Measurements from ENCODE around the gene GAST. TPM values are rescaled to one million over a fixed set of nuclear protein-coding genes. Genes with fewer than 3 reads are reported as not detected.

GAST gene
- total and polyA plus RNA-seq, 2 of the 13 experiments (the other 11 are each of a cell fraction or from before 2014, with no cell fraction given) = 0.32 to 0.42 TPM

DNA sequence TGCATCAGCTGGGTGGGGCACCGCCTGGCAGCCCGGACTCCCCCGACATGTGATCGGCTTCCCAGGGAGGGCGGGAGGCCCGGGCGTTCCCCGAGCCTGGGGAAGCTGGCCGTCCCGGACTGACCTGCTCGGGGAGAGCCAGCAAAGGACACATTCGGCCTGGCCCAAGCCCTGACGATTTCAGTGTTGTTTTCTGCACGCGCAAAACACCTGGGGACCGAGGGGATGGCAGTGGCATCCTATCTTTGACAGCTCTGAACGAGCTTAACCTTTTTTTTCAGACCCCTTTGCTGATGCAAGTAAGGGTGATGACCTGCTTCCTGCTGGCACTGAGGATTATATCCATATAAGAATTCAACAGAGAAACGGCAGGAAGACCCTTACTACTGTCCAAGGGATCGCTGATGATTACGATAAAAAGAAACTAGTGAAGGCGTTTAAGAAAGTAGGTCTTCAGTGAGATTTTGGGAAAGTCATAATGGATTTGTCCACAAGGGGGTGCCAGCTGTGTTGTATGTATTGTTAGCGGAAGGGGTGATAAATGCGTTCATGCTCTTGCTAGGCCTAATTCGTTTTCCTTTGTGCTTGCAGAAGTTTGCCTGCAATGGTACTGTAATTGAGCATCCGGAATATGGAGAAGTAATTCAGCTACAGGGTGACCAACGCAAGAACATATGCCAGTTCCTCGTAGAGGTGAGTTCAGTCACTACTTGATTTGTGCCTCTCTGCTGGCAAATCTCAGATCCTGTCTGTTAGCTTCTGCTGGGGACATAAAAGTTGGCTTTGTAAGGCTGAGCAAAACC lies 22.4 kb upstream of the GAST start (continued):
- TF ChIP-seq, protein P1, sequence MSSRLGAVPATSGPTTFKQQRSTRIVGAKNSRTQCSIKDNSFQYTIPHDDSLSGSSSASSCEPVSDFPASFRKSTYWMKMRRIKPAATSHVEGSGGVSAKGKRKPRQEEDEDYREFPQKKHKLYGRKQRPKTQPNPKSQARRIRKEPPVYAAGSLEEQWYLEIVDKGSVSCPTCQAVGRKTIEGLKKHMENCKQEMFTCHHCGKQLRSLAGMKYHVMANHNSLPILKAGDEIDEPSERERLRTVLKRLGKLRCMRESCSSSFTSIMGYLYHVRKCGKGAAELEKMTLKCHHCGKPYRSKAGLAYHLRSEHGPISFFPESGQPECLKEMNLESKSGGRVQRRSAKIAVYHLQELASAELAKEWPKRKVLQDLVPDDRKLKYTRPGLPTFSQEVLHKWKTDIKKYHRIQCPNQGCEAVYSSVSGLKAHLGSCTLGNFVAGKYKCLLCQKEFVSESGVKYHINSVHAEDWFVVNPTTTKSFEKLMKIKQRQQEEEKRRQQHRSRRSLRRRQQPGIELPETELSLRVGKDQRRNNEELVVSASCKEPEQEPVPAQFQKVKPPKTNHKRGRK (CRISPR knock-in tag; IDR thresholded peaks at IDR 0.05) = peak; percentile 13; the same call in 1 of the 2 replicates
- TF ChIP-seq ZNF232 (CRISPR knock-in tag; IDR thresholded peaks at IDR 0.05; ENCODE audit: borderline replicate concordance) = peak; percentile 8; the same call in 1 of the 2 replicates
- TF ChIP-seq MAZ (IDR thresholded peaks at IDR 0.05; ENCODE audit: borderline replicate concordance, low read depth, low read length) = no peak
- TF ChIP-seq MAZ (CRISPR knock-in tag; IDR thresholded peaks at IDR 0.05; ENCODE audit: low read depth) = no peak; the same call in 1 of the 2 replicates
- TF ChIP-seq, protein P2, sequence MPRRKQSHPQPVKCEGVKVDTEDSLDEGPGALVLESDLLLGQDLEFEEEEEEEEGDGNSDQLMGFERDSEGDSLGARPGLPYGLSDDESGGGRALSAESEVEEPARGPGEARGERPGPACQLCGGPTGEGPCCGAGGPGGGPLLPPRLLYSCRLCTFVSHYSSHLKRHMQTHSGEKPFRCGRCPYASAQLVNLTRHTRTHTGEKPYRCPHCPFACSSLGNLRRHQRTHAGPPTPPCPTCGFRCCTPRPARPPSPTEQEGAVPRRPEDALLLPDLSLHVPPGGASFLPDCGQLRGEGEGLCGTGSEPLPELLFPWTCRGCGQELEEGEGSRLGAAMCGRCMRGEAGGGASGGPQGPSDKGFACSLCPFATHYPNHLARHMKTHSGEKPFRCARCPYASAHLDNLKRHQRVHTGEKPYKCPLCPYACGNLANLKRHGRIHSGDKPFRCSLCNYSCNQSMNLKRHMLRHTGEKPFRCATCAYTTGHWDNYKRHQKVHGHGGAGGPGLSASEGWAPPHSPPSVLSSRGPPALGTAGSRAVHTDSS (CRISPR knock-in tag; conservative IDR thresholded peaks at IDR 0.05) = no peak
- peak; percentile 63; the same call in 1 of the 2 replicates for TF ChIP-seq MBD4 (IDR thresholded peaks at IDR 0.05; ENCODE audit: borderline replicate concordance, low read length)
- TF ChIP-seq, protein P3, sequence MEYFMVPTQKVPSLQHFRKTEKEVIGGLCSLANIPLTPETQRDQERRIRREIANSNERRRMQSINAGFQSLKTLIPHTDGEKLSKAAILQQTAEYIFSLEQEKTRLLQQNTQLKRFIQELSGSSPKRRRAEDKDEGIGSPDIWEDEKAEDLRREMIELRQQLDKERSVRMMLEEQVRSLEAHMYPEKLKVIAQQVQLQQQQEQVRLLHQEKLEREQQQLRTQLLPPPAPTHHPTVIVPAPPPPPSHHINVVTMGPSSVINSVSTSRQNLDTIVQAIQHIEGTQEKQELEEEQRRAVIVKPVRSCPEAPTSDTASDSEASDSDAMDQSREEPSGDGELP (IDR thresholded peaks at IDR 0.05; ENCODE audit: borderline replicate concordance, low read depth) = peak; percentile 98
- TF ChIP-seq ZNF121 (CRISPR knock-in tag; IDR thresholded peaks at IDR 0.05) = no peak
- no peak for TF ChIP-seq HDAC6 (IDR thresholded peaks at IDR 0.05; ENCODE audit: low read depth, low read length)
- TF ChIP-seq, protein P4, sequence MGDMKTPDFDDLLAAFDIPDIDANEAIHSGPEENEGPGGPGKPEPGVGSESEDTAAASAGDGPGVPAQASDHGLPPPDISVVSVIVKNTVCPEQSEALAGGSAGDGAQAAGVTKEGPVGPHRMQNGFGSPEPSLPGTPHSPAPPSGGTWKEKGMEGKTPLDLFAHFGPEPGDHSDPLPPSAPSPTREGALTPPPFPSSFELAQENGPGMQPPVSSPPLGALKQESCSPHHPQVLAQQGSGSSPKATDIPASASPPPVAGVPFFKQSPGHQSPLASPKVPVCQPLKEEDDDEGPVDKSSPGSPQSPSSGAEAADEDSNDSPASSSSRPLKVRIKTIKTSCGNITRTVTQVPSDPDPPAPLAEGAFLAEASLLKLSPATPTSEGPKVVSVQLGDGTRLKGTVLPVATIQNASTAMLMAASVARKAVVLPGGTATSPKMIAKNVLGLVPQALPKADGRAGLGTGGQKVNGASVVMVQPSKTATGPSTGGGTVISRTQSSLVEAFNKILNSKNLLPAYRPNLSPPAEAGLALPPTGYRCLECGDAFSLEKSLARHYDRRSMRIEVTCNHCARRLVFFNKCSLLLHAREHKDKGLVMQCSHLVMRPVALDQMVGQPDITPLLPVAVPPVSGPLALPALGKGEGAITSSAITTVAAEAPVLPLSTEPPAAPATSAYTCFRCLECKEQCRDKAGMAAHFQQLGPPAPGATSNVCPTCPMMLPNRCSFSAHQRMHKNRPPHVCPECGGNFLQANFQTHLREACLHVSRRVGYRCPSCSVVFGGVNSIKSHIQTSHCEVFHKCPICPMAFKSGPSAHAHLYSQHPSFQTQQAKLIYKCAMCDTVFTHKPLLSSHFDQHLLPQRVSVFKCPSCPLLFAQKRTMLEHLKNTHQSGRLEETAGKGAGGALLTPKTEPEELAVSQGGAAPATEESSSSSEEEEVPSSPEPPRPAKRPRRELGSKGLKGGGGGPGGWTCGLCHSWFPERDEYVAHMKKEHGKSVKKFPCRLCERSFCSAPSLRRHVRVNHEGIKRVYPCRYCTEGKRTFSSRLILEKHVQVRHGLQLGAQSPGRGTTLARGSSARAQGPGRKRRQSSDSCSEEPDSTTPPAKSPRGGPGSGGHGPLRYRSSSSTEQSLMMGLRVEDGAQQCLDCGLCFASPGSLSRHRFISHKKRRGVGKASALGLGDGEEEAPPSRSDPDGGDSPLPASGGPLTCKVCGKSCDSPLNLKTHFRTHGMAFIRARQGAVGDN (CRISPR knock-in tag; IDR thresholded peaks at IDR 0.05) = peak; percentile 62
- TF ChIP-seq, protein P5, sequence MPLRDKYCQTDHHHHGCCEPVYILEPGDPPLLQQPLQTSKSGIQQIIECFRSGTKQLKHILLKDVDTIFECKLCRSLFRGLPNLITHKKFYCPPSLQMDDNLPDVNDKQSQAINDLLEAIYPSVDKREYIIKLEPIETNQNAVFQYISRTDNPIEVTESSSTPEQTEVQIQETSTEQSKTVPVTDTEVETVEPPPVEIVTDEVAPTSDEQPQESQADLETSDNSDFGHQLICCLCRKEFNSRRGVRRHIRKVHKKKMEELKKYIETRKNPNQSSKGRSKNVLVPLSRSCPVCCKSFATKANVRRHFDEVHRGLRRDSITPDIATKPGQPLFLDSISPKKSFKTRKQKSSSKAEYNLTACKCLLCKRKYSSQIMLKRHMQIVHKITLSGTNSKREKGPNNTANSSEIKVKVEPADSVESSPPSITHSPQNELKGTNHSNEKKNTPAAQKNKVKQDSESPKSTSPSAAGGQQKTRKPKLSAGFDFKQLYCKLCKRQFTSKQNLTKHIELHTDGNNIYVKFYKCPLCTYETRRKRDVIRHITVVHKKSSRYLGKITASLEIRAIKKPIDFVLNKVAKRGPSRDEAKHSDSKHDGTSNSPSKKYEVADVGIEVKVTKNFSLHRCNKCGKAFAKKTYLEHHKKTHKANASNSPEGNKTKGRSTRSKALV (CRISPR knock-in tag; IDR thresholded peaks at IDR 0.05) = no peak; the same call in 1 of the 2 replicates
- TF ChIP-seq PAF1 (CRISPR knock-in tag; IDR thresholded peaks at IDR 0.05) = peak; percentile 87; the same call in 1 of the 2 replicates
- TF ChIP-seq, protein P6, sequence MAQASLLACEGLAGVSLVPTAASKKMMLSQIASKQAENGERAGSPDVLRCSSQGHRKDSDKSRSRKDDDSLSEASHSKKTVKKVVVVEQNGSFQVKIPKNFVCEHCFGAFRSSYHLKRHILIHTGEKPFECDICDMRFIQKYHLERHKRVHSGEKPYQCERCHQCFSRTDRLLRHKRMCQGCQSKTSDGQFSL (CRISPR knock-in tag; IDR thresholded peaks at IDR 0.05) = no peak; the same call in 1 of the 2 replicates
- TF ChIP-seq SIN3A (IDR thresholded peaks at IDR 0.05; ENCODE audit: borderline replicate concordance, low read depth, low read length) = peak; percentile 29; the same call in 1 of the 2 replicates
- peak; percentile 17; the same call in 1 of the 2 replicates for TF ChIP-seq ZNF567 (CRISPR knock-in tag; IDR thresholded peaks at IDR 0.05; ENCODE audit: borderline replicate concordance)

All from HepG2 (cell line).